DOHH2 (cell line): ENCODE measurements around the gene ASAP2.

Experiments
- EZH2phosphoT487 ChIP-seq: fragments of 200-600 bp; sonication (generic); IDR thresholded peaks from 2 replicates; pipeline ENCODE4 v1.6.1; 2017; ENCODE audit warnings: borderline replicate concordance, mild to moderate bottlenecking, antibody characterized with exemption, low read length, moderate library complexity, mixed read lengths
- TF ChIP-seq, protein P1 (sequence below): fragments of 200-600 bp; sonication (generic); IDR thresholded peaks from one replicate; pipeline ENCODE4 v1.5.1; 2014; ENCODE audit warnings: antibody characterized with exemption, mild to moderate bottlenecking, low read depth, low read length; ENCODE audit not compliant: poor library complexity, severe bottlenecking

DNA sequence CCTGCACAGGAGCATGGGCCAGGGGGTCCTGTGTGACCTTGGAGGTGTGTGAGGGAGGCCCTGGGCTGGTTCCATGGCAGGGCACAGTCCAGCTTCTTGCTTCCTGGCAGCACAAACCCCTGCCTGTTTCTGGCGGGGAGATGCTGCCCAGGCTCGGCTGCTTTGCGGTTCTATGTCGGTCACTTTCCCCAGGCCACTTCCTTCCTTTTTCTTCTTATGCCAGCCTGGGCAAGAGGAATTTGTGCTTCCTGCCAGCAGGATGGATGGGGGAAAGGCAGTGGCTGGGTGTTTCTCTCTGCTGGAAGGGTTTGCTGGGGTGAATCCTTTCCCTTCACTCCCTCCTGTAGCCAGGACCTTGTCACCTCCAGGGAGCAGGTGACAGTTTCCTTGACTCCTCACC, 24.3 kb downstream of the ASAP2 start:
- TF ChIP-seq, protein P1, sequence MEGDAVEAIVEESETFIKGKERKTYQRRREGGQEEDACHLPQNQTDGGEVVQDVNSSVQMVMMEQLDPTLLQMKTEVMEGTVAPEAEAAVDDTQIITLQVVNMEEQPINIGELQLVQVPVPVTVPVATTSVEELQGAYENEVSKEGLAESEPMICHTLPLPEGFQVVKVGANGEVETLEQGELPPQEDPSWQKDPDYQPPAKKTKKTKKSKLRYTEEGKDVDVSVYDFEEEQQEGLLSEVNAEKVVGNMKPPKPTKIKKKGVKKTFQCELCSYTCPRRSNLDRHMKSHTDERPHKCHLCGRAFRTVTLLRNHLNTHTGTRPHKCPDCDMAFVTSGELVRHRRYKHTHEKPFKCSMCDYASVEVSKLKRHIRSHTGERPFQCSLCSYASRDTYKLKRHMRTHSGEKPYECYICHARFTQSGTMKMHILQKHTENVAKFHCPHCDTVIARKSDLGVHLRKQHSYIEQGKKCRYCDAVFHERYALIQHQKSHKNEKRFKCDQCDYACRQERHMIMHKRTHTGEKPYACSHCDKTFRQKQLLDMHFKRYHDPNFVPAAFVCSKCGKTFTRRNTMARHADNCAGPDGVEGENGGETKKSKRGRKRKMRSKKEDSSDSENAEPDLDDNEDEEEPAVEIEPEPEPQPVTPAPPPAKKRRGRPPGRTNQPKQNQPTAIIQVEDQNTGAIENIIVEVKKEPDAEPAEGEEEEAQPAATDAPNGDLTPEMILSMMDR = no peak
- TF ChIP-seq EZH2phosphoT487 = no peak
